ENCODE data around the gene GBGT1. TPM values are rescaled to one million over a fixed set of nuclear protein-coding genes. Genes with fewer than 3 reads are reported as not detected.

Gene GBGT1
- total RNA-seq, 1 experiment from 2014 or later: 16.5 TPM

GRCh38 chr9:133140174-133140505, 23.6 kb downstream of the GBGT1 start:
- Mint-ChIP-seq H3K27me3 (ENCODE audit: low read depth) (no peaks in the 10 kb centered on the region; the same call in 1 of the 2 replicates), H3K36me3 (no peaks in the 10 kb centered on the region), H3K27ac (no peak overlapping the region), H3K9me3 (no peaks in the 10 kb centered on the region), H3K4me3 (no peak overlapping the region), H3K4me1 (peaks cover 10% of the 10 kb centered on the region)
- TF ChIP-seq FOXP4 (CRISPR knock-in tag; IDR thresholded peaks at IDR 0.05): no peak
- no peak for TF ChIP-seq NR1H2 (CRISPR knock-in tag; IDR thresholded peaks at IDR 0.05)
- no peak for TF ChIP-seq ZNF232 (CRISPR knock-in tag; IDR thresholded peaks at IDR 0.05)
- no peak for TF ChIP-seq ZNF416 (CRISPR knock-in tag; IDR thresholded peaks at IDR 0.05)
- TF ChIP-seq ESRRA (CRISPR knock-in tag; IDR thresholded peaks at IDR 0.05; ENCODE audit: borderline replicate concordance): no peak
- TF ChIP-seq SP1 (CRISPR knock-in tag; conservative IDR thresholded peaks at IDR 0.05): no peak
- TF ChIP-seq HMGA2 (CRISPR knock-in tag; IDR thresholded peaks at IDR 0.05): no peak
- no peak for TF ChIP-seq ZNF396 (CRISPR knock-in tag; IDR thresholded peaks at IDR 0.05; ENCODE audit: borderline replicate concordance)
- TF ChIP-seq ZNF423 (CRISPR knock-in tag; IDR thresholded peaks at IDR 0.05): no peak
- no peak for TF ChIP-seq MXD4 (CRISPR knock-in tag; IDR thresholded peaks at IDR 0.05; ENCODE audit: borderline replicate concordance)
- no peak for TF ChIP-seq CTCF (IDR thresholded peaks at IDR 0.05)
- ChIA-PET CTCF (interaction anchor here (0.6 to 1.2 kb wide), 2 partner anchors 27 to 98 kb away, joined by 3 read pairs; no protein-coding TSS in a partner anchor), POLR2A (no interaction called here)
- no peak for DNase-seq (ENCODE audit: low spot score)
- no peak for ATAC-seq

- Mint-ChIP-seq H3K4me3 (no peak overlapping the region), H3K27me3 (ENCODE audit: low read depth) (no peaks in the 10 kb centered on the region; the same call in 1 of the 2 replicates), H3K27ac (no peak overlapping the region), H3K4me1 (peaks cover 7% of the 10 kb centered on the region), H3K36me3 (no peaks in the 10 kb centered on the region), H3K9me3 (no peaks in the 10 kb centered on the region)
- ATAC-seq: no peak
- DNase-seq (ENCODE audit: low spot score): no peak
- ChIA-PET CTCF (interaction anchor here (0.6 to 1.5 kb wide), 3 partner anchors 27 to 99 kb away, joined by 3 read pairs; no protein-coding TSS in a partner anchor), POLR2A (no interaction called here)
- no peak for TF ChIP-seq SMAD4 (CRISPR knock-in tag; IDR thresholded peaks at IDR 0.05)
- no peak for TF ChIP-seq NFE2L1 (CRISPR knock-in tag; IDR thresholded peaks at IDR 0.05)
- no peak for TF ChIP-seq ATF1 (CRISPR knock-in tag; IDR thresholded peaks at IDR 0.05)
- TF ChIP-seq ZNF138 (CRISPR knock-in tag; conservative IDR thresholded peaks at IDR 0.05): no peak
- no peak for TF ChIP-seq RORB (CRISPR knock-in tag; IDR thresholded peaks at IDR 0.05)
- no peak for TF ChIP-seq ZNF423 (CRISPR knock-in tag; IDR thresholded peaks at IDR 0.05)
- no peak for TF ChIP-seq JUN (CRISPR knock-in tag; IDR thresholded peaks at IDR 0.05)
- no peak for TF ChIP-seq E2F4 (CRISPR knock-in tag; IDR thresholded peaks at IDR 0.05; ENCODE audit: borderline replicate concordance, low read depth)
- TF ChIP-seq NFATC4 (CRISPR knock-in tag; IDR thresholded peaks at IDR 0.05): no peak
- TF ChIP-seq JAZF1 (CRISPR knock-in tag; IDR thresholded peaks at IDR 0.05): no peak
- TF ChIP-seq IRF2 (CRISPR knock-in tag; IDR thresholded peaks at IDR 0.05; ENCODE audit: borderline replicate concordance, low read depth): no peak
- TF ChIP-seq AFF4 (CRISPR knock-in tag; IDR thresholded peaks at IDR 0.05; ENCODE audit: borderline replicate concordance): no peak
- no peak for TF ChIP-seq ZNF396 (CRISPR knock-in tag; IDR thresholded peaks at IDR 0.05; ENCODE audit: borderline replicate concordance)
- no peak for TF ChIP-seq ZMAT4 (CRISPR knock-in tag; IDR thresholded peaks at IDR 0.05)
- TF ChIP-seq PRRX2 (CRISPR knock-in tag; IDR thresholded peaks at IDR 0.05): no peak
- no peak for TF ChIP-seq MLX (CRISPR knock-in tag; IDR thresholded peaks at IDR 0.05)
- no peak for TF ChIP-seq ZBTB21 (CRISPR knock-in tag; IDR thresholded peaks at IDR 0.05; ENCODE audit: borderline replicate concordance)
These were observed 24.2 kb downstream of the GBGT1 start for GRCh38 chr9:133139246-133140173.

All from WTC11 (cell line).